HG02884 (cell line): ENCODE measurements around the gene CRYBG3.

Source experiments
- ATAC-seq: cut with Tn5 transposase; IDR thresholded peaks from one replicate; pipeline ENCODE4 v1.9.1; 2021; ENCODE audit warnings: mild to moderate bottlenecking, moderate library complexity; ENCODE audit not compliant: unreplicated experiment

The CRYBG3 gene

GRCh38 chr3:97970956-97971620 is 149.3 kb downstream of the CRYBG3 start:
- no peak for ATAC-seq

GRCh38 chr3:97971679-97972567 is 150.1 kb downstream of the CRYBG3 start, which contains the start of gene RIOX2:
Gene RIOX2, minus strand, starts transcription at chr3:97972431. Its CDS starts 4,838 bp downstream, at chr3:97967593.
- ATAC-seq, result peak; percentile 80

- no peak for ATAC-seq
Measured at GRCh38 chr3:97972976-97973375, 151.2 kb downstream of the CRYBG3 start.

GRCh38 chr3:97974996-97975395 is 153.2 kb downstream of the CRYBG3 start:
- ATAC-seq, result no peak

GRCh38 chr3:97975466-97975865 is 153.7 kb downstream of the CRYBG3 start:
- ATAC-seq, result no peak

GRCh38 chr3:97979610-97980009 is 157.8 kb downstream of the CRYBG3 start:
- ATAC-seq, result no peak

- no peak for ATAC-seq
Measured at GRCh38 chr3:97981886-97982285, 160.1 kb downstream of the CRYBG3 start.

GRCh38 chr3:97983933-97984491 is 162.2 kb downstream of the CRYBG3 start:
- no peak for ATAC-seq

- ATAC-seq, result no peak
Measured at GRCh38 chr3:97987306-97987705, 165.5 kb downstream of the CRYBG3 start.

GRCh38 chr3:97988784-97989568 is 167.2 kb downstream of the CRYBG3 start:
- no peak for ATAC-seq

GRCh38 chr3:97990624-97991292 is 168.9 kb downstream of the CRYBG3 start:
- ATAC-seq, result no peak

GRCh38 chr3:97991293-97991682 is 169.5 kb downstream of the CRYBG3 start:
- no peak for ATAC-seq

GRCh38 chr3:97992547-97993173 is 170.8 kb downstream of the CRYBG3 start:
- no peak for ATAC-seq

GRCh38 chr3:97993526-97993925 is 171.7 kb downstream of the CRYBG3 start:
- no peak for ATAC-seq

GRCh38 chr3:97994328-97994945 is 172.6 kb downstream of the CRYBG3 start:
- no peak for ATAC-seq
